ENCODE measurements around the gene SPIRE1.
"Not testable (repeated sequence)": the region's sequence is repeated elsewhere in the genome, so short reads cannot be mapped to it uniquely, and the experiment has no call there.

SPIRE1 gene

DNA sequence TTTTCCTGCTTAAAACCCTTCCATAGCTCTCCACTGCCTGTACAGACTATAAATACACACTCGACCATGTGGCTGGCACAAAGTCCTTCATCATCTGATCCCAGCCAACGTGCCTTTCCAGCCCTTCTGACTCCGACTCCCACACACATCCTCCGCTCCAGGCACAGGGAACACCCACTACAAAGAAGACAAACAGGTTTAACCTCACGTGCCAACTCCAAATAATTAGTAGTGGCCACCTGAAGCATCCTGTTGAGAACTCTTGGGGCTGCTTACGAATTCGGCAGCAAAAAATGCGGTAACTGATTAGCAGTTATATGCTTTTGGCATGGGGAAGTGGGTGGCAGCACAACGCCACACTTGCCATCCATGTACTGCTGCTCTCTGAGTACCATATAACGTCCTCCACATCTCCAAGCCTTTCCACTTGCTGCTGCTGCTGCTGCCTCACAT, 12.1 kb downstream of the SPIRE1 start:
- FAIRE-seq: no peak

DNA sequence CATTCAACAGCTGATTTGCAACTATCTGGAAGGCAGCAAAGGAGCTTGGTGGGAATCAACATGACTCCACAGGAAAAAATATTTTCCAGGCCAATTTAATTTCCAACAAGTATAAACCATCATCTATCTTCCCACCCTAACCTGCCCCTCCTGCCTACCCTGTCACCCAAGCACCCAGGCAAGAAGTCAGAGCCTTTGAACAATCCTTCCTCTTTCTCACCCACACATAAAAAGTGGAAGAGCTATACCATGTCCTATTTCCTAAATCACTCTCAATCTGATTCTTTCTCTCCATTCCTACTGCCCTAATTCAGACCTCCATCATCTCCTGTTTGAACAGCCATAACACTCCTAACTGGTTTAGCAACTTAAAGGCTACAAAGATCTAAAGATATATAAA, 12.7 kb downstream of the SPIRE1 start:
- FAIRE-seq: no peak

DNA sequence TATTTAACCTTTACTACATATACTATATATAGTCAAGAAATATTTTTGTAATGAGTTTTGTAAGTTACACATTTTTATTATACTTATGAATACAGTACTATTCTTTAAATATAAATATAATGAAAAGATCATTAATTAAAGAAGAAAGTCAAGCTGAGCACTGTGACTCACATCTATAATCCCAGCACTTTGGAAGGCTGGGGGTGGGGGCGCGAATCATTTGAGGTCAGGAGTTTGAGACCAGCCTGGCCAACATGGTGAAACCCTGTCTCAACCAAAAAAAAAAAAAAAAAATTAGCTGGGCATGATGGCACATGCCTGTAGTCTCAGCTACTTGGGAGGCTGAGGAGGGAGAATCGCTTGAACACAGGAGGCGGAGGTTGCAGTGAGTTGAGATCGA, 14.2 kb downstream of the SPIRE1 start:
- FAIRE-seq: not testable (repeated sequence)

DNA sequence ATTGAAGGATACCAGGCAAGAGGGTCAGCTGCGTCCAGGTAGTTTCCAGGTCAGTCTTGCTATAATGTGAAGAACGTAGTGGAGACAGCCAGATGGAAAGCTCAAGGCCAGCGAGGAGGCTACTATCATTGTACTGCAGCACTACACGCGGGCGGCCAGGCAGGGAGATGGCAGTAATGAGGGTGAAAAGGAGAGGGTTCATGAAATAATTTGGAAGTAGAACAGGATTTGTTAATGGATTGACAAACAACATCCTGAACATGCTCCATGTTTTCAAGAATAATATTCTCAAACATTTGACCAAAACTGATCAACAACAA, 17.1 kb downstream of the SPIRE1 start:
- no peak for FAIRE-seq

DNA sequence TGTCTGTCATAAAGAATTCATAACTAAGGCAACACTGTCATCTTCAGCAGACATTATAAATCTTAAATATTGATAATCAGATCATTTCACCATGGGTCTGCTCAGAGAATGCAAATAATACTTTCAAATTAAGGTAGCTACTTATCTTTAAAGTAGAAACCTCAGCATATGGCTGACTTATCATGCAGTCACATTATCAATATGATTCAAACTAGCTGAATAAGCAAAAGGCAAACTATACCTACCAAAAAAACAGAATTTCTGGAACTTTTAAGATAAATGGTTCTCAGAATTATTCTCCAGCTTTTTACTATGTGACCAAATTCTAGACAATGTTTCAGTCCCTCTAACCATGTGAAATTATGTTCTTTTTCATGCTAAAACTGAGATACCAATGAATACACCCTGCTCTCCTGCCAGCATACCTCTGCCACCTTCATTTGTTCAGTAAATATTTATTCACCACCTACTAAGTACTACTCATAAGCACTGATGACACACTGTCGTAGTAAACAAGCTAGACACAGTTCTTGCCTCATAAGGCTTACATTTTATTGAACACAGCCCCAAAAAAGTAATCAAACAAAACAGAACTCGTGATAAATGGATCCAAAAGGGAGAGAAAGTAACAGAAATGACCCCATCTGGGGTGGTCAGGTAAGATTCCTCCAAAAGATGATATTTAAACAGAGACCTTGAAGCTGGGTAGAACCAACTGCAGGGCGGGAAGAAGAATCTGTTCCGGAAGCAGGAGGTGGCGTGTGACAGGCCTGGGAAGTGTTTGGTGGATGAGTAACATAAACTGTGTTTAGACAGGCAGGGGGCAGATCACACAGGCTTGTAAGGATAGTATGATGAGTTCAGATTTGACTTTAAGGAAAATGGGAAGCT, 17.7 kb downstream of the SPIRE1 start:
- FAIRE-seq: no peak

DNA sequence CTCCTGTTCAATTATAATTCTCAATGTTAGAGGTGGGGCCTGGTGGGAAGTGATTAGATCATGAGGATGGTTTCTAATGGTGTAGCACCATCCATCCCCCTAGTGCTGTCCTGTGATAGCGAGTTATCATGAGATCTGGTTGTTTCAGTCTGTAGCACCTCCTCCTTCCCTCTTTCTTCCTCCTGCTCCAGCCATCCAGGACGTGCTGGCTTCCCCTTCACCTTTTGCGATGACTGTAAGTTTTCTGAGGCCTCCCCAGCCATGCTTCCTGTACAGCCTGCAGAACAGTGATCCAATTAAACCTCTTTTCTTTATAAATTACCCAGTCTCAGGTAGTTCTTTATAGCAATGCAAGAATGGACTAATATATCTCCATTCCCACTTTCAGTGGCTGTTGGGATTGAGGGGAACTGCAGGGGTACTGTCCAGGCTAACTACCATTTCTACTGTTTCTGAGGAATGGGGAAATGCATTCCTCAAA, 19.2 kb downstream of the SPIRE1 start:
- no peak for FAIRE-seq

DNA sequence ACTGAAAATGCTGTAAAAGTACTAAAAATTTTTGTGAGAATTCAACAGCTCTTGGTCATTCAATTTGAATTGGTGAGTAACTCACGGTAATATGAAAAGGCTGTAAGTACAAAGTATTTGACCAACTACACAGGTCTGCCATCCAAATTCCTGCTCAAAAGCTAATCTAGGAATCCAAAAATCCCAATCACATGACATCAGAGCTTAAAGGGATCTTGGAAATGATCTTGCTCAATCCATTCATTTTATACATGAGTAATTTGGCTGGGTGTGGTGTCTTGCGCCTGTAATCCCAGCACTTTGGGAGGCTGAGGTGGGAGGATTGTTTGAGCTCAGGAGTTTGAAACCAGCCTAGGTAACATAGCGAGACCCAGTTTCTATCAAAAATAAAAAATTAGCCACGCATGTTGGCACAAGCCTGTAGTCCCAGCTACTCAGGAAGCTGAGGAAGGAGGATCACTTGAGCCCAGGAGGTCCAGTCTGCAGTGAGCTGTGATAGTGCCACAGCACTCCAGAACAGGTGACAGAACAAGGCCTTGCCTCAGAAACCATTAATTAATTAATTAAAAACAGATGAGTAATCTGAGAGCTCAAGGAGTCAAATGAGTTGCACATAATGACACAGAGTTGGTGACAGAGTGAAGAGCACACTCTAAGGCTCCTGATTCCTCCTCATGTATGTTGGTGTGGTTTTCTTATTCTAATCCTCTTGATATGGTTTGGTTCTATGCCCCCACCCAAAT, 19.8 kb downstream of the SPIRE1 start:
- no peak for FAIRE-seq

DNA sequence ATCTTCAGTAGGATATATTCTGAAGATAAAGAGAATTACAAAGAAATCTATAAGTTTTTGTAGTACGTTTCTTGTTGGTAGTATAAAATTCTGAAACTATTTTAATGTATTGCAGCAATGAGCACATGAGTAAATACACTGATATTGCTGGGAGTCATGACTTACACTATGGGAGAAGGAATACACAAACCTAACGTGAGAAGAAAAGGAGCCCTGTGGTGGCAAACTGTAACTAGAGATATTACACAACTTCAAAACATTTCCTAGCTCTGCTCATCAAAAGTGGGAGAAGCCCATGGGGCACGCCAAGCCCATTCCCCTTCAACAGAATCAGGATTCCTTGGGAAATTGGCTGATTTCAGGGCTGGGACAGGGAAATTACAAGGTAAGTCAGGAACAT, 20.5 kb downstream of the SPIRE1 start:
- FAIRE-seq: no peak

DNA sequence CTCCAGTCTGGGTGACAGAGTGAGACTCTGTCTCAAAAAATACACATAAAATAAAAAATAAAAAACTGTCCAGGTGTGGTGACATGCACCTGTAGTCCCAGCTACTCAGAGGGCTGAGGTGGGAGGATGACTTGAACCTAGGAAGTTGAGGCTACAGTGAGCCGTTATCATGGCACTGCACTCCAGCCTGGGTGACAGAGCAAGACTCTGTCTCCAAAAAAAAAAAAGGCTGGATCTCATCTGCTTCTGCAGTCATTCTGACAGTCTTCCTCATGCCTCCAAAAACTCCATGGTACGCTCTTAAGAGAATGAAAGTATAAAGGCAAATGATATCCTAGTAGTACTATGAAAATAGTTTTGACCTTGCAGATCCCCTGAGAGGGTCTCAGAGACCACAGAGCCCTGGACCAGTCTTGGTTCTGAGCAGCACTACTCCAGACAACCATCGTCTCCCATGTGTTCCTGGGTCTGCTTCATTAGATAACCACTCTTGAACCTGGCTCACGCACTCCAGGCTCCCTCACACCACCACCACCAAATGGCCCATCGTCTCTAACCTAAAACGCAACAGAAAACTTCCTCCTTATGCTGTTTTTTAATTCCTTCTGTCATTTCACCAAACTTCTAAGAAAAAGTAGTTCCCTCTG, 26.0 kb downstream of the SPIRE1 start:
- FAIRE-seq: no peak

DNA sequence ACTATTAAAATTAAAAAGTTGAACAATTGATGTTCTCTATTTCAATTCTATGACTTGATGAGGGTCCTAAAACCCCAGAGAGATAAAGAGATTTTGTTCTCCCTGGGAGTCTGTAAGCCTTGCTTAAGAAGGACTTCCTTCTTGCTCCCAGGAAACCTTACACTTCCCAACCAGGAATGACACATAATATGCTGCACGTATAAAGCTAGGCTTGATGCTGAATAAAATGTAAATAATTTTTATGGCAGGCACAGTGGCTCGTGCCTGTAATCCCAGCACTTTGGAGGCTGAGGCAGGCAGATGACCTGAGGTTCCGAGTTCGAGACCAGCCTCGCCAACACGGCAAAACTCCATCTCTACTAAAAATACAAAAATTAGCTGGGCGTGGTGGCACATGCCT, 27.8 kb downstream of the SPIRE1 start:
- FAIRE-seq: no peak

DNA sequence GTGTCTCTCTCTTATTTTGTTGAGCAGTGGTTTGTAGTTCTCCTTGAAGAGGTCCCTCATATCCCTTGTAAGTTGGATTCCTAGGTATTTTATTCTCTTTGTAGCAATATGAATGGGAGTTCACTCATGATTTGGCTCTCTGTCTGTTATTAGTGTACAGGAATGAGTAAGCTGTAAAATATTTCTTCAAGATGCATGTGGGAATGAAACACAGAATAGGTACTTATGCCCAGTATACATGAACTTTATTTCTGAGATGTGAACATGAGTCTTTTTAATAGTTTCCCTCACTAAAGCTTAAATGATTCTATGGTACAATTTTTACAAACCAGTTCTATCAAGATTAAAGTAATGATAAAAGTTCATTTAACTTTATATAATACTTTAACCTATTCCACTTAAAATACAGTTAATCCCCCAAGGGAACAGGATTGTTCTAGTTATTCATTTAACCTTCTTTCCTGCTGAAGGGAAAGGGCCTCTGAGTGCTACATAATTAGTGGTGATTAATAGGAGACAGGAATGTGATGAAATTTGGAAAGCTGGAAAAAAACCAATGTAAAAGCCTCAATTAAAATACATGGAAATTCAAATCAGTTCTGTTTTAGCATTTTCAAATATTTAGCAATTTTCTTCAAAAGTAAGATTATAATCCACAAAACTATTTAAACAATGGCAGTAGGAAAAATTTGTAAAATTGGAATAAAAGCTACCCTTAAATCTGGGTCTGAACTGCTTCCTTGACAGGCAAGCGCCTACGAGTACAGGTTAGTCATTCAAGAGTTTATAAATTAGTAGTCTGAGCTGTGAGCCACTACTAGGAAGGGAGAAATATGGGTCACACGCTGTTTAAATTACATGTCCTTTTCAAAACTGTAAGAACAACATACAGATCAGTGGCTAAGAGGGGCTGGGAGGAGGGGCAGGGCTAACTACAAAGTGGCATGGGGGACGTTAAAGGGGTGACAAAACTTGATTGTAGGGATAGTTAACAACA, 28.9 kb downstream of the SPIRE1 start:
- no peak for FAIRE-seq

DNA sequence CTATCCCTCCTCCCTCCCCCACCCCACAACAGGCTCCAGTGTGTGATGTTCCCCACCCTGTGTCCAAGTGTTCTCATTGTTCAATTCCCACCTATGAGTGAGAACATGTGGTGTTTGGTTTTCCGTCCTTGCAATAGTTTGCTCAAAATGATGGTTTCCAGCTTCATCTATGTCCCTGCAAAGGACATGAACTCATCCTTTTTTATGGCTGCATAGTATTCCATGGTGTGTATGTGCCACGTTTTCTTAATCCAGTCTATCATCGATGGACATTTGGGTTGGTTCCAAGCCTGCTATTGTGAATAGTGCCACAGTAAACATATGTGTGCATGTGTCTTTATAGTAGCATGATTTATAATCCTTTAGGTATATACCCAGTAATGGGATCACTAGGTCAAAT, 30.7 kb downstream of the SPIRE1 start:
- not testable (repeated sequence) for FAIRE-seq

DNA sequence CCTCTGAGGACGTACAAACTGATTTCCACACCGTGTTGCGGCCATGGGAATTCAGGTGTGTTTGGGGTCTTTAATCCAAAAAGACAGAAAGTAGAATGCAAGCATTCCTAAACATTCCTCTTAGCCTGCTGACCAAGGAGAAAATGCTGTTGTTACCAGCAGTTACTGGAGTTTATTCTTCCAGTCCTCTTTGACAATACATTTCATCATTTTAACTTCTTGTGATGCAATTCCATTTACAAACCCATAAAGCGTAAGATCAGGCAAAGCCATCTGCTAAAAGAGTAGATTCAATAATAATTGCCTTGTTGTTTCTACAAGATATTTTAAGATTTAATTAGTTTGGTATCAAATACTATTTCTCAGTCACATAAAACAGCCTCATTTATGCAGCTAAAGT, 32.7 kb downstream of the SPIRE1 start:
- FAIRE-seq: no peak

DNA sequence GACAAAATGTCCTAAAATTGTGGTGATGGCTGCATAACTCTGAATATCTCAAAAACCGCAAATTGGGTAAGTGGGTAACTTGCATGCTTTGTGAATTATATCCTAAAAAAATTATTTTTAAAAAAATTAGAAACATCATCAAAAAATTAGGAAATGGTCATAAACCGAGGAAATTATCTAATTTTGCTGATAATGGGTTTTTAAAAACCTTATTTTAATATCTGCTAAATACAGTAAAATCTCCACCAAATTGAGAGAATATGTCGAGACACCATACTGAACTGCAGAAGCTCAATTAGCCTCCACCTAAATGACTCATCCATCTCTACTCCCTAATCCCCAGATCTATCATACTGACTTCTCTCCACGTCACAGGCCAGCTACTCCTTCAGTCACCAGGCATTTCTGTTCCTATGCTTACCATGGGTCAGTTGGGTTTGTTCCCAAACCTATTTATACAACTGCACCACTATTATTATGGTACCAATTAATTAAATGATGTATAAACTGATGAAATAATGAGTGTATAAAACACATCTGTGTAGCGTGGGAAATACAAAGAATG, 36.1 kb downstream of the SPIRE1 start:
- no peak for FAIRE-seq

DNA sequence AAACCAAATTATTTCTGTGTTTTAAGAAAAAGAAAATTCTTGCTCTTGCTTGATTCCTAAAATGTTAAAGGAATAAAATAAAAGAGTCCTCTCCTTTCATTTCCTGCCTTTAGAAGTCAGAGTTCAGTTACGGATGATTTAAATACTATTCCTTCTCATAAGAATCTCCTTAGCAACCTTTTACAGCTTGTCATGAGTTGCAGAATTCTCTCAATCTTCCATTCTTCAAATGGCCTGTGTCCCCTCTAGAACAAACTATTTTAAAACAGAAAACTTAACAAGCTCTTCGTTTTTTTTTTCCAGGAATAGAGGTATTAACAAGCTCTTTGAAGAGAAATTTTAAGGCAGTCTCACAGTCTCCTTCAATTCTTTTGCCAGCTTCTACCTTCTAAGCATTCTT, 42.2 kb downstream of the SPIRE1 start:
- no peak for FAIRE-seq

DNA sequence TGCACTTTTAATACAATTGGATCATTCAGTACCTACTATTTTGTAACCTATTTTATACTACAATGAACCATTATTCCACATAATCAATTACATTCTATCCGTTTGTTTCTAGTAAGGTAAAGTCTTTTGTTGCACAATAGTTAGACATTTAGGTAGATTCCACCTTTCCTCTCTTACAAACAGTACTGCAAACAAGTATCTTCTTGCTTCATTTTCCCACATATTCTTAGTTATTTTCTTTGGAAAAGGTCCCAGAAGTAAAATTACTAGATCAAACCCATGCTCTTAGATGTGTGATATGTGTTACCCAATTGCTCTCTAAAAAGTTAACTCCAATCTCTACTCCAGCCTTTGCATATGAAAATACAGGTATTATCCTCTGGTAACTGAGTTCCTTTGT, 49.6 kb downstream of the SPIRE1 start:
- no peak for FAIRE-seq

DNA sequence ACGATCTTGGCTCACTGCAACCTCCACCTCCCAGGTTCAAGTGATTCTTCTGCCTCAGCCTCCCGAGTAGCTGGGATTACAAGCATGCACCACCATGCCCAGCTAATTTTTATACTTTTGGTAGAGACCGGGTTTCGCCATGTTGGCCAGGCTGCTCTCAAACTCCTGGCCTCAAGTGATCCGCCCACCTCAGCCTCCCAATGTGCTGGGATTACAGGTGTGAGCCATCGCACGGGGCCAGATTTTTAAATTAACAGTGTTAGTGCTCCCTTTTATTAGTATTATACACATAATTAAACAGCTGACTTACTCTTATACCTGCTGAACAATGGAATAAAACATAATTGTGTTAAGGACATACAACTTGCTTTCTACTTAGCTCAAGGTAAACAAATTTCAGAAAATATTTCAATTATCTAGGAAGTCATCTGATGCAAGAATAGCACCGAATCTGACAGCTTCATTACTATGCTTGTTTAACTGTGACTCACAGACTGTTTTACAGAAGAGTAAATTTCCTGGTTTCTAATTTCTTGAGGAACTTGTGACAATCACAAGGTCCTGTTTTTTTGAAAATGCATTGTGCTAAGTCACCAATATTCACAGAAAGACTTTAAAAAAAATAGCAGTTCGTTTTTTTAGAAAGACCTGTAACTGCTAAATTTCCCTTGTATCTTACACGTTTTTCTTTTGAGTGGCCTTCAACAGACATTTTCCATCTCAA, 51.2 kb downstream of the SPIRE1 start:
- FAIRE-seq: no peak

DNA sequence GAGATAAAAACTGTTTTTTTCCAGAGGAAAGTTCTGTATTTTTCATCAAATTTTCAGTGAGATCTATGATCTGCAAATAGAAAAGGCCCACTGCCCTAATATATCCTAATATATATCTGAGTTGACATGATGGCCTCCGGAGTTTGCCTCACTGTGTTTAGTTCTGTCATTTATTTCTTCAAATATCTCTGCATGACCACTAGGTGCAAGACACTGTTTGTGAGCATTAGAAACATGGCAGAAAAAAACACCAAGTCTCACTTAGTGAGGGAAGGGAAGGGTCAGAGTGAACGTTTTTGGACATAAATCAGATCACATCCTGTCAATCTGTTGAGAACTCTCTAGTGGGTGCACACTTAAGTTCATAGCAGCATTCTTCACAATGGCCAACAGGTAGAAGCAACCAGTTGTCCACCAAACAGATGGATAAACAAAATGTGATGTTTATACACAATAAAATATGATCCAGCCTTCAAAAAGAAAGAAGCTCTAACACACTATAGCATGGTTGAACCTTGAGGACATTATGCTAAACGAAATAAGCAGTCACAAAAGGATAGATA, 53.4 kb downstream of the SPIRE1 start:
- FAIRE-seq: no peak

DNA sequence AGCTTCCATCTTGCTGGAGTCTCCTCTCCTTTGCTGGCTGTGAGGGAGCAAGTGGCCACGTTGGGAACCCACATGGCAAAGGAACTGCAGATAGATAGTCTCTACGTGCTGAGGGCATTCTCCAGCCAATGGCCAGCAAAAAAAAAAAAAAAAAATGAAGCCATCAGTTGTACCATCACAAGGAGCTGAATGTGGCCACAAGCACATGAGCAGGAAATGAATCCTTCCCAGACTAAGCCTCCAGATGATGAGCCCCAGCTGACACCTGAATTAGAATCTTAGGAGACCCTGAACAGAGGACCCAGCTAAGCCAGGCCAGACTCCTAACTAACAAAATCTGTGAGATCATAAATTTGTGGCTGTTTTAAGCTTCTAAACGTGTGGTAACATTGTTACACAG, 57.9 kb downstream of the SPIRE1 start:
- FAIRE-seq: no peak

DNA sequence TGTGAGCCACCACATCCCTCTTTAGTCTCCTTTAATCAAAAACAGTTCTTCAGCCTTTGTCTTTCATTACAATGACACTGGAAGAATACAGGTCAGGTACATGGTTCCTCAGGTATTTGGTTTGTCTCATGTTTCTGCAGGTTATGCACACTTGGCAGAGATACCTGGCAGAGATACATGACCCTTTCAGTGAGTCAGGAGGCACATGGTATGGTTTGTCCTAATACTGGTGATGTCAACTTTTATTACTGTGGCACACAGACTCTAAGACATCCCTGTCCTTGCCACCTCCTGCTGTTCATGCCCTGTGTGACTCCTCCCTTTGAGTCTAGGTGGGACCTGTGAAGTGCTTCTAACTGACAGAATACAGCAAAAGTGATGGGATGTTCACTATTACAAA, 58.4 kb downstream of the SPIRE1 start:
- no peak for FAIRE-seq

Data from colon (tissue), 2 donors.